ENCODE data around the gene IQGAP1. TPM values are rescaled to one million over a fixed set of nuclear protein-coding genes. Genes with fewer than 3 reads are reported as not detected.

Gene IQGAP1
- total RNA-seq, 1 experiment from 2014 or later, result 113 TPM

DNA sequence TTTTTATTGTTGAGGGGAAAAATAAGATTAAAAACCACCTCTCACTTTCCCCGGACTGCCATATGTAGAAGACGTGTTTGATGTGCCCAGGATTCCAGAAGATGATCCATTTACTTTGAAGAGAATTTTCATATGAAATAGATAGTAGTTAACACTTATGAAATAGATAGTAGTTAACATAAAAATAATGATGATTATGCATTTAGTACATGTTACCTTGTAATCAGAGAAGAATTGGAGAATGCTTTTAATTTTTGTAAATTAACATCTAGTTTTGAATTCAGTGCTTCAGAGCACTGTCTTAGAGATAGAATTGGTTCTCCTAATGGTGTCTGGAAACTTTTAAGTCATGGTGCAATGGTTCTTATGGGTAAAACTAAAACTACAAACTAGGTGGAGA is 95.6 kb downstream of the IQGAP1 start:
- Histone ChIP-seq H3K9me3 (ENCODE audit: control insufficient read depth in 1 of 2, insufficient read depth in 1 of 2, low read depth in 1 of 2, low read length in 2 of 2) (no peaks in the 10 kb centered on the region), H3K27ac (ENCODE audit: low read depth, low read length) (no peak overlapping the region), H2AFZ (ENCODE audit: low read depth, low read length, poor library complexity, severe bottlenecking) (no peak overlapping the region), H4K20me1 (ENCODE audit: insufficient read depth) (no peaks in the 10 kb centered on the region), H3K36me3 (ENCODE audit: control insufficient read depth in 1 of 2, insufficient read depth in 2 of 2, low read length in 2 of 2) (peaks cover 33% of the 10 kb centered on the region in 2 experiments), H3K79me2 (ENCODE audit: insufficient read depth, low read length) (no peaks in the 10 kb centered on the region), H3K4me2 (ENCODE audit: low read length) (no peak overlapping the region), H3K4me1 (ENCODE audit: control insufficient read depth in 1 of 2, insufficient read depth in 2 of 2, low read length in 2 of 2) (peaks cover 15 to 19% of the 10 kb centered on the region in 2 experiments), H3K27me3 (ENCODE audit: insufficient read depth, low read length) (no peaks in the 10 kb centered on the region), H3K9me2 (ENCODE audit: insufficient read depth) (no peaks in the 10 kb centered on the region), H3K9ac (ENCODE audit: low read length) (no peak overlapping the region), H3K4me3 (replicated peaks in 1 of 2; ENCODE audit: low read depth in 1 of 2, low read length in 2 of 2) (no peak overlapping the region)
- ATAC-seq (no peak), DNase-seq (ENCODE audit: low read depth, low spot score) (no peak)
- ChIA-PET POLR2A (no interaction called here), CTCF (no interaction called here), RAD21 (ENCODE audit: low non-redundant PET in 1 of 2, low total read pairs in 2 of 2, uncharacterized antibody in 2 of 2, unreplicated experiment in 2 of 2) (no interaction called here)
- TF ChIP-seq SP1 (IDR thresholded peaks at IDR 0.05; ENCODE audit: low read depth), result no peak
- TF ChIP-seq EZH2 (IDR thresholded peaks at IDR 0.05), result no peak
- BruUV-seq (replicated peaks), result no TSS peak
- intact Hi-C loops (cut with micrococcal nuclease), result loop anchor here (5.0 to 10.0 kb wide), 3 partner anchors 211 to 404 kb away; no protein-coding TSS in a partner anchor

- Histone ChIP-seq H2AFZ (ENCODE audit: low read depth, low read length, poor library complexity, severe bottlenecking) (no peak overlapping the region), H3K4me1 (ENCODE audit: control insufficient read depth in 1 of 2, insufficient read depth in 2 of 2, low read length in 2 of 2) (no peaks in the 10 kb centered on the region), H3K9me3 (ENCODE audit: control insufficient read depth in 1 of 2, insufficient read depth in 1 of 2, low read depth in 1 of 2, low read length in 2 of 2) (no peaks in the 10 kb centered on the region), H3K27ac (ENCODE audit: low read depth, low read length) (no peak overlapping the region), H4K20me1 (ENCODE audit: insufficient read depth) (no peaks in the 10 kb centered on the region), H3K4me3 (replicated peaks in 1 of 2; ENCODE audit: low read depth in 1 of 2, low read length in 2 of 2) (no peak overlapping the region), H3K9ac (ENCODE audit: low read length) (no peak overlapping the region), H3K79me2 (ENCODE audit: insufficient read depth, low read length) (no peaks in the 10 kb centered on the region), H3K27me3 (ENCODE audit: insufficient read depth, low read length) (no peaks in the 10 kb centered on the region), H3K4me2 (ENCODE audit: low read length) (no peak overlapping the region), H3K36me3 (ENCODE audit: control insufficient read depth in 1 of 2, insufficient read depth in 2 of 2, low read length in 2 of 2) (peaks cover 38 to 45% of the 10 kb centered on the region in 2 experiments), H3K9me2 (ENCODE audit: insufficient read depth) (no peaks in the 10 kb centered on the region)
- intact Hi-C loops (cut with micrococcal nuclease), result loop anchor here (10.0 kb wide), 2 partner anchors 208 to 342 kb away; no protein-coding TSS in a partner anchor
- ChIA-PET CTCF (no interaction called here), POLR2A (no interaction called here), RAD21 (ENCODE audit: low non-redundant PET in 1 of 2, low total read pairs in 2 of 2, uncharacterized antibody in 2 of 2, unreplicated experiment in 2 of 2) (no interaction called here)
- DNase-seq (ENCODE audit: low read depth, low spot score), result no peak
- ATAC-seq, result no peak
- TF ChIP-seq TCF7L2 (IDR thresholded peaks at IDR 0.05; ENCODE audit: borderline replicate concordance, extremely low read depth, insufficient read depth, insufficient read length) (no peak), ZFX (IDR thresholded peaks at IDR 0.05) (no peak), FOSL1 (IDR thresholded peaks at IDR 0.05; ENCODE audit: low read depth) (no peak), SRF (IDR thresholded peaks at IDR 0.05; ENCODE audit: low read depth) (no peak)
- TF ChIP-seq, protein P1, sequence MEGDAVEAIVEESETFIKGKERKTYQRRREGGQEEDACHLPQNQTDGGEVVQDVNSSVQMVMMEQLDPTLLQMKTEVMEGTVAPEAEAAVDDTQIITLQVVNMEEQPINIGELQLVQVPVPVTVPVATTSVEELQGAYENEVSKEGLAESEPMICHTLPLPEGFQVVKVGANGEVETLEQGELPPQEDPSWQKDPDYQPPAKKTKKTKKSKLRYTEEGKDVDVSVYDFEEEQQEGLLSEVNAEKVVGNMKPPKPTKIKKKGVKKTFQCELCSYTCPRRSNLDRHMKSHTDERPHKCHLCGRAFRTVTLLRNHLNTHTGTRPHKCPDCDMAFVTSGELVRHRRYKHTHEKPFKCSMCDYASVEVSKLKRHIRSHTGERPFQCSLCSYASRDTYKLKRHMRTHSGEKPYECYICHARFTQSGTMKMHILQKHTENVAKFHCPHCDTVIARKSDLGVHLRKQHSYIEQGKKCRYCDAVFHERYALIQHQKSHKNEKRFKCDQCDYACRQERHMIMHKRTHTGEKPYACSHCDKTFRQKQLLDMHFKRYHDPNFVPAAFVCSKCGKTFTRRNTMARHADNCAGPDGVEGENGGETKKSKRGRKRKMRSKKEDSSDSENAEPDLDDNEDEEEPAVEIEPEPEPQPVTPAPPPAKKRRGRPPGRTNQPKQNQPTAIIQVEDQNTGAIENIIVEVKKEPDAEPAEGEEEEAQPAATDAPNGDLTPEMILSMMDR (IDR thresholded peaks at IDR 0.05 in 2 of 3, conservative IDR thresholded peaks at IDR 0.05 in 1 of 3; ENCODE audit: borderline replicate concordance in 1 of 3, insufficient read depth in 1 of 3, low read depth in 2 of 3, low read length in 2 of 3), result no peak
- BruUV-seq (replicated peaks), result no TSS peak
These were observed 99.1 kb downstream of the IQGAP1 start for GRCh38 chr15:90487186-90487585.
